C4-2B (cell line): ENCODE data around the gene CACNB2.

Experiments used
- CTCF ChIP-seq: fragments of 450-650 bp; conservative IDR thresholded peaks from 2 replicates; pipeline ENCODE4 v1.5.1; 2017; ENCODE audit warnings: mild to moderate bottlenecking
- ZFX ChIP-seq: fragments of 450-650 bp; IDR thresholded peaks from 2 replicates; pipeline ENCODE4 v1.6.1; 2017

GRCh38 chr10:18539335-18539734 is 399.1 kb downstream of the CACNB2 start:
- TF ChIP-seq CTCF (no peak), ZFX (no peak)
